GM13976 (cell line): ENCODE results near the gene TRAPPC5.

Experiments used
- DNase-seq: peaks from one replicate; pipeline ENCODE4 v3.0.0; 2012; ENCODE audit warnings: low spot score
- in situ Hi-C: fragments of 300-500 bp; cut with MboI; formaldehyde crosslinking; loops from one replicate; pipeline ENCODE4 v1.12.0; 2022; ENCODE audit warnings: low sequenced_read_pairs, mixed read lengths, inconsistent platforms; ENCODE audit not compliant: unreplicated experiment
- TF ChIP-seq, protein P1 (sequence below): IDR thresholded peaks from 2 replicates; pipeline ENCODE4 v1.5.1; 2012; ENCODE audit warnings: borderline replicate concordance, mild to moderate bottlenecking; ENCODE audit not compliant: insufficient read depth; ENCODE audit errors: extremely low read depth, missing control alignments, control extremely low read depth

TRAPPC5 gene

GRCh38 chr19:7645656-7646425, 34.8 kb upstream of the TRAPPC5 start:
- no peak for DNase-seq
- in situ Hi-C loops = no loop called here
- TF ChIP-seq, protein P1, sequence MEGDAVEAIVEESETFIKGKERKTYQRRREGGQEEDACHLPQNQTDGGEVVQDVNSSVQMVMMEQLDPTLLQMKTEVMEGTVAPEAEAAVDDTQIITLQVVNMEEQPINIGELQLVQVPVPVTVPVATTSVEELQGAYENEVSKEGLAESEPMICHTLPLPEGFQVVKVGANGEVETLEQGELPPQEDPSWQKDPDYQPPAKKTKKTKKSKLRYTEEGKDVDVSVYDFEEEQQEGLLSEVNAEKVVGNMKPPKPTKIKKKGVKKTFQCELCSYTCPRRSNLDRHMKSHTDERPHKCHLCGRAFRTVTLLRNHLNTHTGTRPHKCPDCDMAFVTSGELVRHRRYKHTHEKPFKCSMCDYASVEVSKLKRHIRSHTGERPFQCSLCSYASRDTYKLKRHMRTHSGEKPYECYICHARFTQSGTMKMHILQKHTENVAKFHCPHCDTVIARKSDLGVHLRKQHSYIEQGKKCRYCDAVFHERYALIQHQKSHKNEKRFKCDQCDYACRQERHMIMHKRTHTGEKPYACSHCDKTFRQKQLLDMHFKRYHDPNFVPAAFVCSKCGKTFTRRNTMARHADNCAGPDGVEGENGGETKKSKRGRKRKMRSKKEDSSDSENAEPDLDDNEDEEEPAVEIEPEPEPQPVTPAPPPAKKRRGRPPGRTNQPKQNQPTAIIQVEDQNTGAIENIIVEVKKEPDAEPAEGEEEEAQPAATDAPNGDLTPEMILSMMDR = no peak

DNA sequence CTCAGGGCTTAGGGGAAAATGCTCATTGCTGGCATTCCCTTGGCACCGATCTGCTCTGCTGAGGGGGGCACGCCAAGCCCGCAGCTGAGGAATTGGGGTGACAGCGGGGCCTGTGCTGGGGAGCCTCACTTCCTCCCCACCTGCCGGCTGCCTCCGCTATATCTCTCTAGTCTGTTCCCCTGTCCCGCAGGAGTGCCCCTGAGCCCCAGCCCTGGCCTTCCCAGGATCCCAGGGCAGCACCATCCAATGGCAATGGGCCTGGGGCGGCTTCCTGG, 34.3 kb upstream of the TRAPPC5 start:
- in situ Hi-C loops = no loop called here
- DNase-seq = no peak
- TF ChIP-seq, protein P1 = no peak

DNA sequence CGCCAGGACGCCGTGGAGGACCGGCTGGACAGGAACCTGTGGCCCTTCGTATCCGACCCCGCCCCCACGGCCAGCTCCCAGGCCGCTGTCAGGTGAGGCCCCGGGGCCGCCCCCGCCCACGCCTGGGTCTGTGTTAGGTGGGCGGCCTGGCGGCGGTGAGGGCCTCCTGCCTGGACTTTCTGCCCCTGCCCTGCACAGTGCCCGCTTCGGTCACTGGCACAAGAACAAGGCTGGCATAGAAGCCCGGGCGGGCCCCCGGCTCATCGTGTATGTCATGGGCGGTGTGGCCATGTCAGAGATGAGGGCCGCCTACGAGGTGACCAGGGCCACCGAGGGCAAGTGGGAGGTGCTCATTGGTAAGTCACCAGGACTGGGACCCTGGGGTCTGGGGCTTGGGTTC, 33.5 kb upstream of the TRAPPC5 start:
- DNase-seq = no peak
- in situ Hi-C loops = no loop called here
- TF ChIP-seq, protein P1 = no peak

- TF ChIP-seq, protein P1 = no peak
- DNase-seq = no peak
- in situ Hi-C loops = no loop called here
These were observed 32.2 kb upstream of the TRAPPC5 start for GRCh38 chr19:7648265-7649014.

DNA sequence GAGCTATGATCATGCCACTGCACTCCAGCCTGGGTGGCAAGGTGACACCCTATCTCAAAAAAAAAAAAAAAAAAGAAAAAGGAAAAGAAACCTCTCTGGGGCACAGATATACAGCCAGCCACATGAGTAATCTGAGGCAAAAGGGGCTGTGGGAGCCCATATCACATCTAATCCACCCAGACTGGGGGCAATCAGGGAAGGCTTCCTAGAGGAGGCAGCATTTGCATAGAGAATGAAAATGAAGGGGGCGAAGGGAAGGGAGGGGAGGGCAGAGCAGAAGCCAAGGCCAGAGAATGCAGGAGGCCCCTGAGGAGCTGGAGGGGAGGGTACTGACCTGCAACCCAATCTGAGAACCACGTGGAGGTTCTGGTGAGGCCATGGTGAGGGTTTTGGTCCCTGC, 30.5 kb upstream of the TRAPPC5 start:
- in situ Hi-C loops = loop anchor here (25.0 kb wide), 1 partner anchor 288 kb away; no protein-coding TSS in a partner anchor
- TF ChIP-seq, protein P1 = no peak
- no peak for DNase-seq

- in situ Hi-C loops = loop anchor here (25.0 kb wide), 1 partner anchor 290 kb away; no protein-coding TSS in a partner anchor
- TF ChIP-seq, protein P1 = peak; percentile 95
- peak; percentile 93 for DNase-seq
These were observed 28.5 kb upstream of the TRAPPC5 start for GRCh38 chr19:7652061-7652641.
